Mucosa of descending colon (tissue), 3 donors: ENCODE results near the gene GSTM3. TPM values are rescaled to one million over a fixed set of nuclear protein-coding genes. Genes with fewer than 3 reads are reported as not detected.

ENCODE experiments used
- ATAC-seq: fragments of 200-7000 bp; cut with Tn5 transposase; one replicate; pipeline ENCODE4 v1.9.1; 2020; ENCODE audit warnings: mild to moderate bottlenecking, moderate library complexity
- DNase-seq, 3 donors: peaks; one replicate each; pipeline ENCODE4 v3.0.0-alpha.2; 2020
- H3K36me3 ChIP-seq: fragments of 200-600 bp; one replicate; pipeline ENCODE4 v1.8.0; 2021; ENCODE audit warnings: low read depth, mild to moderate bottlenecking
- H3K4me1 ChIP-seq: fragments of 200-600 bp; one replicate; pipeline ENCODE4 v1.8.0; 2021; ENCODE audit warnings: low read depth, mild to moderate bottlenecking
- H3K4me3 ChIP-seq: fragments of 200-600 bp; one replicate; pipeline ENCODE4 v1.8.0; 2021; ENCODE audit warnings: mild to moderate bottlenecking
- H3K9me3 ChIP-seq: fragments of 200-600 bp; one replicate; pipeline ENCODE4 v1.8.0; 2021; ENCODE audit warnings: mild to moderate bottlenecking
- intact Hi-C, 2 donors: fragments of 100-400 bp; cut with DNase I in 1 of 2; cut with micrococcal nuclease in 1 of 2; formaldehyde crosslinking; loops; one replicate each; pipeline versions ENCODE4 v1.11.0 to v1.11.1; 2022; cut with DNase I, micrococcal nuclease
- long read RNA-seq, 2 donors: library from polyadenylated mRNA; unstranded; transcript quantifications; one replicate each; pipeline ENCODE4 v2.0.0, GENCODE V29; 2019 to 2021
- total RNA-seq, 3 donors: library from RNA; stranded (reverse); fragmentation: NEBNext Ultra II Directional in 2 of 3; extraction: Animal tissue kit (Norgen Biotek cat#: 25700) in 2 of 3; gene quantifications; one replicate each; pipeline versions ENCODE4 v1.2.1 to v1.2.4, GENCODE V29; 2021 to 2023
- TF ChIP-seq, protein P1 (sequence below): fragments of 200-600 bp; IDR thresholded peaks from one replicate; pipeline ENCODE4 v1.8.0; 2022; ENCODE audit warnings: antibody characterized with exemption, mild to moderate bottlenecking
- donor health status: DM: no; HTN: no; CAD: no; lungs with moderate emphysema.
- donor health status: DM: no; HTN: no; CAD: no.
- donor health status: DM: no; HTN: yes; CAD: no.

The GSTM3 gene
- total RNA-seq = 10 to 100 TPM in 2 of 3 donors, 1 to 10 TPM in 1; 4.9 to 84.8 (median 12.4) TPM
- long read RNA-seq, donor 1, full-length matches to known transcripts = 56 of 67 reads
- long read RNA-seq, donor 1, partial matches to known transcripts = 3 of 67 reads
- long read RNA-seq, donor 1, other reads (novel, unspliced or antisense) = 8 of 67 reads
- long read RNA-seq, donor 2, full-length matches to known transcripts = 1 of 1 reads
- long read RNA-seq, donor 2, partial matches to known transcripts = 0 of 1 reads
- long read RNA-seq, donor 2, other reads (novel, unspliced or antisense) = 0 of 1 reads

DNA sequence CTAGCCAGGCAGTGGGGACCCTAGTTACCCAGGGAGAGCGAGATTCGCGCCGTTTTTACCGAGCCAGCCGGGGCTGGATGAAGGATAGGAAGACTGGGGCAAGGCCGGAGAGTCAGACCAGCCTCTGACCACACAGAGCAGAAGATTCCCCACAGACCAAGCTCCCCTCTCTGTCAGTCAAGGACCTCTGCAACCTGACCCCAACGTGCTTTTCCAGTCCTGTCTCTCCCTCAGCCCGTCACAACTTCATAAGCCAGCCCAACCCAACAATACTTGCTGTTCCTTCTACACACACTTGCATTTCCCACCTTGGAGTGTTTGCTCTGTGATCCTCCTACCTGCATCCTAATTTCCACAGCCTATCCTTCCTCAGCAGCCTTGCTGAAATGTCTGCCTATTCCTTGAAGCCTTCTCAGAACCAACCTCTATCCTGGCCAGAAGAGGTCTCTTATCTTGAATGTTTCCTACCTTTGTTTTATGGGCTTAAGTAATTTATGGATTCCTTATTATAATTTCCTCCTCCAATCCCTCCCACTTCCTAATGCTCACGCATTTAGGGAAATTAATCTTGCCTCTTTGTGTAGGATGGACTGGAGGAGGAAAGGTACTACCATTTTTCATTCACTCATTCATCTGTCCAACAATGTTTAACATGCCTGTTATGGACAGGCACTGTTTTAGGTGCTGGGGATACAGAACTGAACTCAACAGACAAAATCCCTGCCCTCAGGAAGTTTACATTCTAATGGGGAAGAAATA lies at the start of gene GSTM3:
Gene GSTM3 (minus strand): TSS at position 424 of the 759 bp plus-strand sequence. CDS start 751 bp downstream, outside the sequence.
- Histone ChIP-seq H3K4me1 (peaks cover 11% of the 10 kb centered on the region), H3K9me3 (no peaks in the 10 kb centered on the region), H3K36me3 (no peaks in the 10 kb centered on the region), H3K4me3 (peak within 1 kb of the TSS; percentile 36)
- peak; percentile 32 for ATAC-seq
- no peak for DNase-seq
- TF ChIP-seq, protein P1, sequence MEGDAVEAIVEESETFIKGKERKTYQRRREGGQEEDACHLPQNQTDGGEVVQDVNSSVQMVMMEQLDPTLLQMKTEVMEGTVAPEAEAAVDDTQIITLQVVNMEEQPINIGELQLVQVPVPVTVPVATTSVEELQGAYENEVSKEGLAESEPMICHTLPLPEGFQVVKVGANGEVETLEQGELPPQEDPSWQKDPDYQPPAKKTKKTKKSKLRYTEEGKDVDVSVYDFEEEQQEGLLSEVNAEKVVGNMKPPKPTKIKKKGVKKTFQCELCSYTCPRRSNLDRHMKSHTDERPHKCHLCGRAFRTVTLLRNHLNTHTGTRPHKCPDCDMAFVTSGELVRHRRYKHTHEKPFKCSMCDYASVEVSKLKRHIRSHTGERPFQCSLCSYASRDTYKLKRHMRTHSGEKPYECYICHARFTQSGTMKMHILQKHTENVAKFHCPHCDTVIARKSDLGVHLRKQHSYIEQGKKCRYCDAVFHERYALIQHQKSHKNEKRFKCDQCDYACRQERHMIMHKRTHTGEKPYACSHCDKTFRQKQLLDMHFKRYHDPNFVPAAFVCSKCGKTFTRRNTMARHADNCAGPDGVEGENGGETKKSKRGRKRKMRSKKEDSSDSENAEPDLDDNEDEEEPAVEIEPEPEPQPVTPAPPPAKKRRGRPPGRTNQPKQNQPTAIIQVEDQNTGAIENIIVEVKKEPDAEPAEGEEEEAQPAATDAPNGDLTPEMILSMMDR = no peak
- intact Hi-C loops = no loop called here

DNA sequence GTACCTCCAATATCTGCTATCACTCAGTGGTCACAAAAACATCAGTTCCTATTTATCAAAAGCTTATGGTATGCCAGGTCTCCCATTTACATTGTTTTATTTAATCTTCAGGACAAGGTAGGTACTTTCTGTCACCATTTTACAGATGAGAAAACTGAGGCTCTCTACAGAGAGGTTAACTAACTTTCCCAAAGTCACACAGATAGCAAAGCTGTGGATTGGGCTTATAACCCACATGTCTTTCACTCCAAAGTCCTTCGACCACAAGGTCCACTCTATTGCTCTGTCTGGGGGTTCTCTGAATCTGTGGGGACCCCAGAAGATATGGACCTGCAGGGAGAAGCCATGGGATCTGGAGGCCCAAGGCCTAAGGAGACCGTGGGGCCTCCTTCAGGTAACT lies 49.5 kb upstream of the GSTM3 start:
- no peak overlapping the region for H3K4me3 ChIP-seq
- DNase-seq (no peak), ATAC-seq (no peak)
- intact Hi-C loops = no loop called here
- H3K36me3 ChIP-seq = no peaks in the 10 kb centered on the region
- H3K9me3 ChIP-seq = no peaks in the 10 kb centered on the region
- H3K4me1 ChIP-seq = peaks cover 60% of the 10 kb centered on the region
- TF ChIP-seq, protein P1 = no peak

DNA sequence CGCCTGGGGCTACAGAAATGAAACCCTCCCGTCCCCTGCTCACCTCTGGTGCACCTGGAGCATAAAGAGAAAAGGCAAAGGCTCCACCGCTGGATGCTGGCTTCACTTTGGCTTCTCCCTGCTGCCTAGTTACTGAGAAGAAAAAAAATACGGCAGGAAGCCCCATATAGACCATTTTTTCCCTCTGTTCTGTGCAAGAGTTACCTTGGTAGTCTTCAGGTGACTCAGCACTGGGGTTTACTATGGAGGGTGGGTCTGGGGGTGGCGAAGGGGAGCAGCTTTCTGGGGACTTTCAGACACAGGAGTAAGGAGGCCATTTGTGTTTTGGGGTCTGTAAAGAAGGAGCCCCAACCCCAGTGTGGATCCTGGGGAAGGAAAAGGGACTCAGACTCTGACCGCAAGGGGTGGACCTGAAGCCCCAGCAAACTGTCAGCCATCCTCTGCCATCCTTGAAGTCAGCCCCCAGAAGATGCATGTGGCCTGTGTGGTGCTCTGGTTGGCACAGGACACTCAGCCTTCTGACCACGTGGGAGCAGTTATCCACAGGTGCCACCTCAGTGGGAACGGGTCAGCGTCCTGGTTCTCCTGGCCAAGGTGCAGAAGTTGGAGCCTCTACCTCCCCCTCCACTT lies 48.8 kb upstream of the GSTM3 start:
- Histone ChIP-seq H3K36me3 (no peaks in the 10 kb centered on the region), H3K4me3 (no peak overlapping the region), H3K4me1 (peaks cover 54% of the 10 kb centered on the region), H3K9me3 (no peaks in the 10 kb centered on the region)
- TF ChIP-seq, protein P1 = no peak
- no peak for ATAC-seq
- no peak for DNase-seq
- intact Hi-C loops = no loop called here

DNA sequence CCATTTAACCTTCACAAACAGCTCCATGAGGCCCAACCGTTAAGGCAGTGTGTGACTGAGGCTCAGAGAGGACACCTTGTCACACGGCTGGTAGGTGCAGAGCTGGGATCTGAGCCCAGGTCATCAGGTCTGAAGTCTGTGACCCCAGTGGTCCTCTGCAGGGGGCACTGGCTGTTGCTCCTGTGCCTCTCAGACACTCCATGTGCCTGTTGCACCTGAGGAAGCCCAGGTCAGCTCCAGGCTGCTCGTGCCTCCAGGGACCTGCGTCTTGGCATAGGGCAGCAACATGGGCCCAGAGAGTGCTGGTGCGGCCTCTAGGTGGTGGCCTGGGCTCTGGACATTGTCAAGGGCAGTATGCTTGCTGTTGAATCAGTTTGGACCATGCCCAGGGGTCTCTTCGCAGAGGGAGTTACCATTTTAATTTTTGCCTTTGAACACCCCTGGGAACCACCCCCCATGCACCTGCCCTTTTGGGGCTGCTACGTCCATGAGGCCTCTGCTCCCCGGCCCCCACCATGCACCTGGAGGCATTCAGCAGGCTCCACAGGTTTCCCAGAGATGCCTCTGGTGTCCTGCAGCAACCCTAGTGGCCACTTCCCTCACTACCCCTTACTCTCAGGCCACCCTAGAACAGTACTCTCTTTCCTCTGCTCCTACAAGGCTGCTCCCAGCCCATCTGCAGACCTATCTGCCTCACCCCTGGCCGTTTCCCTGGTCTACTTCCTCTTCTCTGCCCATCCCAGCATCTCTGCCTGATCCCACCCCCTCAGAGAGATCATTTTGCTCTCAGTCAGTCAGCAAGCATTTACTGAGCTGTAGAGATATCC lies 48.1 kb upstream of the GSTM3 start:
- DNase-seq (peak; percentile 4 to 50 (median 43)), ATAC-seq (peak; percentile 5)
- intact Hi-C loops = no loop called here
- H3K4me3 ChIP-seq = no peak overlapping the region
- TF ChIP-seq, protein P1 = no peak
- peaks cover 46% of the 10 kb centered on the region for H3K4me1 ChIP-seq
- H3K9me3 ChIP-seq = no peaks in the 10 kb centered on the region
- no peaks in the 10 kb centered on the region for H3K36me3 ChIP-seq
